NCI-H1417 treated with DMSO at 0.1 percent for 48 hours (cell line): ENCODE measurements around the gene NBPF8.
"Not testable (repeated sequence)": the region's sequence is repeated elsewhere in the genome, so short reads cannot be mapped to it uniquely, and the experiment has no call there.

Experiments used
- DNase-seq: peaks from one replicate; lab custom pipeline; 2025; lab: John Stamatoyannopoulos, UW

The NBPF8 gene, protein sequence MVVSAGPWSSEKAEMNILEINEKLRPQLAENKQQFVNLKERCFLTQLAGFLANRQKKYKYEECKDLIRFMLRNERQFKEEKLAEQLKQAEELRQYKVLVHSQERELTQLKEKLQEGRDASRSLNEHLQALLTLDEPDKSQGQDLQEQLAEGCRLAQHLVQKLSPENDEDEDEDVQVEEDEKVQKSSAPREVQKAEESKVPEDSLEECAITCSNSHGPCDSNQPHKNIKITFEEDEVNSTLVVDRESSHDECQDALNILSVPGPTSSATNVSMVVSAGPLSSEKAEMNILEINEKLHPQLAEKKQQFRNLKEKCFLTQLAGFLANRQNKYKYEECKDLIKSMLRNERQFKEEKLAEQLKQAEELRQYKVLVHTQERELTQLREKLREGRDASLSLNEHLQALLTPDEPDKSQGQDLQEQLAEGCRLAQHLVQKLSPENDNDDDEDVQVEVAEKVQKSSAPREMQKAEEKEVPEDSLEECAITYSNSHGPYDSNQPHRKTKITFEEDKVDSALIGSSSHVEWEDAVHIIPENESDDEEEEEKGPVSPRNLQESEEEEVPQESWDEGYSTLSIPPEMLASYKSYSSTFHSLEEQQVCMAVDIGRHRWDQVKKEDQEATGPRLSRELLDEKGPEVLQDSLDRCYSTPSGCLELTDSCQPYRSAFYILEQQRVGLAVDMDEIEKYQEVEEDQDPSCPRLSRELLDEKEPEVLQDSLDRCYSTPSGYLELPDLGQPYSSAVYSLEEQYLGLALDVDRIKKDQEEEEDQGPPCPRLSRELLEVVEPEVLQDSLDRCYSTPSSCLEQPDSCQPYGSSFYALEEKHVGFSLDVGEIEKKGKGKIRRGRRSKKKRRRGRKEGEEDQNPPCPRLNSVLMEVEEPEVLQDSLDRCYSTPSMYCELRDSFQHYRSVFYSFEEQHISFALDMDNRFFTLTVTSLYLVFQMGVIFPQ

DNA sequence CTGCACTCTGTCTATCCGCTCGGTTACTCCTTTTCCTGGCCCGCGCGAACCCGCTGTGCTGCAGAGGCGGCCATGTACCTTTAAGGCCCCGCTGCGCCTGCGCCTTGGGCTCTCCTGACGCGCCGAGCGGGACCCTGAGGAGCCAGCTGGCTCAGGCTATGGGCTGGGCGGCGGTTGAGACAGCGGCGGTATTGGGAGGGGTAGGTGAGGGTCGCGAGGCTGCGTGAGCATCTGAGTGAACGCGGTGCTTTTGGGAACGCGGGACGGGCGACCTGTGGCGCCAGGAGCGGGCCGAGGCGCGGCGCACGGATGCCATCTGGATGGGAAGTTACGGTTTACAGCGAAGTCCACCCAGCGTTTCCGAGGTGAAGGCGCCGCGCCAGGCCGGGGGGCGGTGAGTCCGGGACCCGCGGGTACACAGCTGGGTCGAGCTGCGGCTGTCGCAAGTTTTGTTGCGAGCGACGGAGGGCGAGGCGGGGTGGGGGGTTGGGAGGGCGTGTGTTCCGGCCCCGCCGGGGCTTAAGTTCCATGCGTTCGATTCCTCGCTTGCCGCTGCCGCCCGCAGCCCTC is at the start of gene NBPF8:
TSS of gene NBPF8 (plus strand) at position 125 of the 570 bp plus-strand sequence. CDS start 21,488 bp downstream, outside the sequence.
- DNase-seq, result not testable (repeated sequence)

DNA sequence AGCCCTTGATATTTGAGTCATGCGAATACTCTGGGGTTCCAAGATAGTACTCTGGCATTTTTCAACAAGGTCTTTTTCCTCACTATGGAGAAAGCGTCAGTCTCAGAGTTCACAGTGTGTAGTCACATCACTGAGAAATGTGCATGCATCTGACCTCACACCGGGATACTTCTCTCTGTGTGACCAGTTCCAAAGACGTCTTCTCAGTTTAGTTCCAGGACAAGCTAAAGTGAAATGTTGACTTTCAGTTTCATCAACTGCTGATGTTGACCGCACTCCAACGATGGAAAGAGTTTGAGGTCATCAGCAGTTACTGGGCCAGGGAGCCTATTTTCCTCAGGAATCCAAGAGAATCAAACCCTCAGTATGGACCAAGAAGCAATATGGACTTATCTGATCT is 47.1 kb upstream of the NBPF8 start:
- DNase-seq, result not testable (repeated sequence)

GRCh38 chr1:120386651-120387050 is 28.2 kb upstream of the NBPF8 start:
- DNase-seq, result not testable (repeated sequence)

DNA sequence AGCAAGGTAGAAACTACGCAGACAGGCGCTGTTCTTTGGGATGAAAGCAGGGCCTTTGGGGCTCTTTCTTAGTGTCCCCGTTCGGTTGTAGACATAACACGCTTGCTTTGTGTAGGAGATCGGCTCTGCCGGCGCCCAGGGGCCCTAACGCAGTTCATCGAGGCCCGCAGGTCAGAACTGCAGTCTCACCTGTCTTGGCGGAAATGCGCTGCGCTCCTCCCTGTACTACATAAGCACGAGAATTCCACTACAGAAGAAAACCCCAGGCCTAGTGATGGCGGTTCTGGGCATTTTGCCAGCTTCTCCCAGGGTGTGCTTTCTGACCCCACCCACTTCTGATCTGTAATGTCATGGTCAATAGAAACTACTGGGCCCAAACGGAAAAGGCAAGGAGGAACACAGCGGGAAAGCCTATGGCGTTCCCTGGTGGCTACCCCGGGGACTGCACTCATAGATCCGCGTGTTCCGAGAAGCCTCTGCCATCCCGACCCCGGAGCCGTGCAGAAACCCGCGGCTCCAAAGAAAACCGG is 26.2 kb upstream of the NBPF8 start:
- not testable (repeated sequence) for DNase-seq

DNA sequence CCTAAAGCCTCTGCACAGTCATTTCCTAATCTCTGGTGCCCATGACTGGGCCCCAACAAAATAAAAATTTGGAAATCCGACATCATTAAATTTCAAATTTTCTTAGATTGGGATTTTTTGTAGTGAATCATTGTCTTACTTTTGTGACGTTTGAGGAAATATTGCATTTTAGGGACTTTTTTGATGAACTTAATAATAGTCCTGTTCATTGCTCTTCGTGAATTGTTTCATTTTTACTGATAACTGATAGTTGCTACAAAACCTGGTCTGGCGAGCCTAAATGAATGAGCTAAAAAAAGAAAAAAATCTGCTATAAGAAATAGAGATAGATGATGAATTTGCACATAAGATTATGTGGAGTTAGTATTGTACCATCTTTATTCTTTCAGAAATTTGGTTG is 23.5 kb upstream of the NBPF8 start:
- not testable (repeated sequence) for DNase-seq

DNA sequence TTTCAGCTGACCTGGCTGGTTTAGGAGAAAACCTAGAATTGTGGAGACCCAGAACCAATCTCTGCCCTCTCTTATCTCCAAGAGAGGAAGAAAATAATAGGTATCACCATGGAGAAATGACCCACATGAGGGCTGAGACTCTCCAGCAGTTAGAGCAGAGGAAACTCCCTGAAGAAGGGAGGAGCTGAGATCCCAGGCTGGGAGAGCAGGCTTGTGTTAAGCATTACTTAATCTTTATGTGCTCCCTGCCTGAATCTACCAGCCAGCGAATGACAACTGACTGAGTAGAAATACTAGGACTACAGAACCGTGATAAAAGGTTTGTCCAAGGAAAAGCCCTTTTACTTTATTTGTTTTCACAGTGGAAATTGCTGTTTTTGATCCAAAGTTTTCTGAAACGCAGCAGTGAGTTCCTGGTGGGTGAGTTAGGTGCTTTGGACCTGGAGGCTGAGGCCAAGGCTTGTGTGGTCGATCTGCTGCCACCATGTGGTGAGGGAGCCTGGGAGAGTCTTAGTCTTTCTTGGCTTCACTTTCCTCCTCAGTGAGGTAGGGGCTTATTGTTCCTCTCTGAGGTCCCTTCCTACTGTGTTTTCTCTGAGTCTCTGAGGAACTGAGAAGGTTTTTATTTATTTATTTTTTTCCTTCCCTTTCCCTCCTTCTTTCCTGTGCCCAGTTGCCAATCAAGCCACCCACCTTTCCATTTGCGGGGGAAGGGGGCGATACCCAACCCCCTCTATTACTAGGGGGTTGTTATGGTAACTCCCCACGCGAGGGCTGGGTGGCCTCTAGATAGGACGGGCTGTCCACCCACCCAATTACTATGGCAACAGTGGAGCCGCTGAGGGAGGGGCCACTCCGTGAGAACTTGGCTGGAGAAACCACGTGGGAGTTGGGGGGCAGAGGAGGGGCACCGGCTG is 21.3 kb upstream of the NBPF8 start:
- DNase-seq, result not testable (repeated sequence)

- DNase-seq, result not testable (repeated sequence)
Measured at GRCh38 chr1:120405348-120405747, 9.5 kb upstream of the NBPF8 start.

DNA sequence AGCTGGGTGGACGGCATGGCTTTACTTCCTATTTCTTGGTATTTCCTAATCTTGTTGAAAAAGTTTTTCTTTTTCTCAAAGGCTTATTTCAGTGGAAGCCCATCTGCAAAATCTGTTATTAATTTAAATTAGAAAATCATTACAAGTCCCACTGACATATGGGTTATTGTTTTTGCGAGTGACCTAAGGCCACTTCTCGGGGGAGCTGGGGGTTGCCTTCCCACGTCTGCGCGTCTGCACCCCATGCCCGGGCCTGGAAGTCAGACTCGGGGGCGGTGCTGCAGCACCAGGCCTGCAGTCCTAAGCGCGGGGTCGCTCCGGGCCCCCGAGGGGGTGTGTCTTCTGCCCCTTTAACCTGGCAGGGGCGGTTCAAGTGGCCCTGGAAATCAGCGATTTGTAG is 384 bp upstream of the NBPF8 start:
- DNase-seq, result not testable (repeated sequence)

- DNase-seq, result not testable (repeated sequence)
Measured at GRCh38 chr1:120415492-120415961, 692 bp downstream of the NBPF8 start.

DNA sequence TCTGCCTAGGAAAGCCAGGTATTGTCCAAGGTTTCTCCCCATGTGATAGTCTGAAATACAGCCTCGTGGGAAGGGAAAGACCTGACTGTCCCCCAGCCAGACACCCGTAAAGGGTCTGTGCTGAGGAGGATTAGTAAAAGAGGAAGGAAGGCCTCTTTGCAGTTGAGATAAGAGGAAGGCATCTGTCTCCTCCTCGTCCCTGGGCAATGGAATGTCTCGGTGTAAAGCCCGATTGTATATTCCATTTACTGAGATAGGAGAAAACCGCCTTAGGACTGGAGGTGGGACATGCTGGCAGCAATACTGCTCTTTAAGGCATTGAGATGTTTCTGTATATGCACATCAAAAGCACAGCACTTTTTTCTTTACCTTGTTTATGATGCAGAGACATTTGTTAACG is 10.2 kb downstream of the NBPF8 start:
- not testable (repeated sequence) for DNase-seq

GRCh38 chr1:120431626-120432025 is 16.8 kb downstream of the NBPF8 start:
- DNase-seq, result not testable (repeated sequence)

DNA sequence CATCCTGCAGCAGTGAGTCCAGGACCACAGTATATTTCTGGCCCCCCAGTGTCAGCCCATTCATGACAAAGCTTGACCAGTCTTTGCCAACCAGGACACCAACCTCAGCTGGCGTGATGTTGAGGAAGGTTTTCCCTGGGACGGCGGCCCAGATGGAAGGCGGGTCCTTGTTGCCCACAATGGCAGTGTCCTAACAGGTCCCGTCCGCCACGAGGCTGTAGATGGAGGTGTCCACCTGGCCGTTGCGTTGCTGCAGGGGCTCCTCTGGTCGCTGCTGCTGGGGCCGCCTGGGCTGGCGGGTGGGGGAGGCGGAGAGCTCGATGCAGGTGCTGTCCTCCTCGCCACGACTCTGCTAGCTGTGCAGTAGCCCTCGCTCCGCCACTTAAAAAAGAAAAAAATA is 19.0 kb downstream of the NBPF8 start:
- not testable (repeated sequence) for DNase-seq

DNA sequence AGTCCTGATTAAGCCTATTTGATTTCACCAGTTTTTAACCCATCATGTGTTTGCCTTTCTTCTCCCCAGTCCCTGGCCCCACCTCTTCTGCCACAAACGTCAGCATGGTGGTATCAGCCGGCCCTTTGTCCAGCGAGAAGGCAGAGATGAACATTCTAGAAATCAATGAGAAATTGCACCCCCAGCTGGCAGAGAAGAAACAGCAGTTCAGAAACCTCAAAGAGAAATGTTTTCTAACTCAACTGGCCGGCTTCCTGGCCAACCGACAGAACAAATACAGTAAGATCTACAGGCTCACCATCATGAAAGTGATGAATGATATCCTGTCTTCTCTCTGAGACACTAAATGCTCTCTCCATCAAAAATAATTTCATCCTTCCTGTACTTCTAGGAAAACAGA is 34.3 kb downstream of the NBPF8 start:
- DNase-seq, result not testable (repeated sequence)
